Measurements from ENCODE around the gene TFB2M.

The TFB2M gene

DNA sequence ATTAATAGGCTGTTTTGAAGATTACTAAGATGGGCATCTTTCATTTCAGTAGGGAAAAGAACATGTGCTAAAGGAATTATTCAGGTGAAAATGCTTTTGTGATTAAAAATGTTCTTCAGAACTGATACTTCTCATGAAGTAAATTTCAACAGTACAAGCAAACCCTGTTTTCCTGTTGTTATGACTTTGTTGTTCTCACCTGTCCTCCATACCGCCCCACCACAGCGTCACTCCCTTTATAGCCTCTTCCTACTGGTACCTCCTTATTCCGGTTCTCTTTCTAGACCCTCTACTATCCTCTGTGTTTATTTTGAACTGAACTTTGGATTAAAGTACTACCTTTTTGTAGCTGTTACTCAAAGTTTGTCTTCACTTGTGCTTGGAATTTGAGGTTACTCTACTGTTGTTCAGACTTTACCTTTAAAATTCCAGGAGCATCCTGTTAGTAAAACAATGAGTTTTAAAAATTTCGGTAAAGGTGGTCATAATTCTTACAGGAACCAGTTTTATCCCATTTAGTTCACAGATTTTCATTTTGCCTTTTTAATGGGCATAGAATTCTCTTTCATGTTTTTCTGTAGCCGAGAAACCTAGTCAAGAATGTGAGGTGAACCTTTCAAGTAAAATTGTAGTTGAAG lies 11.1 kb upstream of the TFB2M start:
- no peaks in the 10 kb centered on the region for H3K36me3 ChIP-seq (replicated peaks; ENCODE audit: insufficient read depth, low read length)
- H3F3A ChIP-seq (ENCODE audit: insufficient read depth, low read length) = peaks cover 37% of the 10 kb centered on the region
- H3K9me3 ChIP-seq (replicated peaks; ENCODE audit: insufficient read depth, low read length) = no peaks in the 10 kb centered on the region
- peak overlapping the region; percentile 87 for H3K4me2 ChIP-seq (ENCODE audit: low read depth, low read length)
- H3K27ac ChIP-seq (ENCODE audit: low read length) = peak overlapping the region; percentile 84
- peak overlapping the region; percentile 48 for H3K4me3 ChIP-seq (ENCODE audit: low read length)
- no peaks in the 10 kb centered on the region for H3K27me3 ChIP-seq (replicated peaks; ENCODE audit: insufficient read depth, low read length)
- peaks cover 86% of the 10 kb centered on the region for H3K79me2 ChIP-seq (ENCODE audit: low read length)
- H3K9me2 ChIP-seq (replicated peaks; ENCODE audit: insufficient read depth, low read length) = no peaks in the 10 kb centered on the region
- no peak for DNase-seq
- H3K9ac ChIP-seq (ENCODE audit: low read length) = peak overlapping the region; percentile 46; the same call in 1 of the 2 replicates
- H4K20me1 ChIP-seq (ENCODE audit: insufficient read depth, low read length) = no peaks in the 10 kb centered on the region
- peak overlapping the region; percentile 3; the same call in 1 of the 2 replicates for H2AFZ ChIP-seq (ENCODE audit: low read length)
- TF ChIP-seq, protein P1, sequence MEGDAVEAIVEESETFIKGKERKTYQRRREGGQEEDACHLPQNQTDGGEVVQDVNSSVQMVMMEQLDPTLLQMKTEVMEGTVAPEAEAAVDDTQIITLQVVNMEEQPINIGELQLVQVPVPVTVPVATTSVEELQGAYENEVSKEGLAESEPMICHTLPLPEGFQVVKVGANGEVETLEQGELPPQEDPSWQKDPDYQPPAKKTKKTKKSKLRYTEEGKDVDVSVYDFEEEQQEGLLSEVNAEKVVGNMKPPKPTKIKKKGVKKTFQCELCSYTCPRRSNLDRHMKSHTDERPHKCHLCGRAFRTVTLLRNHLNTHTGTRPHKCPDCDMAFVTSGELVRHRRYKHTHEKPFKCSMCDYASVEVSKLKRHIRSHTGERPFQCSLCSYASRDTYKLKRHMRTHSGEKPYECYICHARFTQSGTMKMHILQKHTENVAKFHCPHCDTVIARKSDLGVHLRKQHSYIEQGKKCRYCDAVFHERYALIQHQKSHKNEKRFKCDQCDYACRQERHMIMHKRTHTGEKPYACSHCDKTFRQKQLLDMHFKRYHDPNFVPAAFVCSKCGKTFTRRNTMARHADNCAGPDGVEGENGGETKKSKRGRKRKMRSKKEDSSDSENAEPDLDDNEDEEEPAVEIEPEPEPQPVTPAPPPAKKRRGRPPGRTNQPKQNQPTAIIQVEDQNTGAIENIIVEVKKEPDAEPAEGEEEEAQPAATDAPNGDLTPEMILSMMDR (IDR thresholded peaks at IDR 0.05; ENCODE audit: low read length) = no peak
- no peak for TF ChIP-seq EZH2 (optimal IDR thresholded peaks at IDR 0.05; ENCODE audit: low read depth, low read length)
- no peak for TF ChIP-seq EZH2phosphoT487 (IDR thresholded peaks at IDR 0.05; ENCODE audit: low read length)
- peaks cover 42% of the 10 kb centered on the region for H3K4me1 ChIP-seq (ENCODE audit: low read length)

DNA sequence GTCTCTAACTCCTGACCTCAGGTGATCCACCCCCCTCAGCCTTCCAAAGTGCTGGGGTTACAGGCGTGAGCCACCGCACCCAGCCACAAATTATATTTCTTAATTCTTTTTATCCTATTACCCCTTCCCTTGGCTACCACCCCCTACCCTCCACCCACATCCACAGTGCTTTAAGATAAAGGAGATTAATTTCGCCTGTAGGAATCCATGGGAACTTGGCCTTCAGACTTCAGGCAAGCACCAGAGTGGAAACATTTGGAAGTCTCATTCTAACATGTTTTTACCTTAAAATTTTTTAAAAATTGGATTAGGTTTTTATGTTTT lies 10.6 kb upstream of the TFB2M start:
- H3K36me3 ChIP-seq (replicated peaks; ENCODE audit: insufficient read depth, low read length) = no peaks in the 10 kb centered on the region
- H3K4me3 ChIP-seq (ENCODE audit: low read length) = no peak overlapping the region
- H3K9ac ChIP-seq (ENCODE audit: low read length) = no peak overlapping the region
- H3K27ac ChIP-seq (ENCODE audit: low read length) = peak overlapping the region; percentile 84; the same call in 1 of the 2 replicates
- no peaks in the 10 kb centered on the region for H3K27me3 ChIP-seq (replicated peaks; ENCODE audit: insufficient read depth, low read length)
- no peaks in the 10 kb centered on the region for H3K9me2 ChIP-seq (replicated peaks; ENCODE audit: insufficient read depth, low read length)
- H3K4me2 ChIP-seq (ENCODE audit: low read depth, low read length) = peak overlapping the region; percentile 87; the same call in 1 of the 2 replicates
- no peaks in the 10 kb centered on the region for H4K20me1 ChIP-seq (ENCODE audit: insufficient read depth, low read length)
- H2AFZ ChIP-seq (ENCODE audit: low read length) = no peak overlapping the region
- TF ChIP-seq, protein P1 (IDR thresholded peaks at IDR 0.05; ENCODE audit: low read length) = no peak
- TF ChIP-seq EZH2phosphoT487 (IDR thresholded peaks at IDR 0.05; ENCODE audit: low read length) (no peak), EZH2 (optimal IDR thresholded peaks at IDR 0.05; ENCODE audit: low read depth, low read length) (no peak)
- no peak for DNase-seq
- peaks cover 37% of the 10 kb centered on the region for H3F3A ChIP-seq (ENCODE audit: insufficient read depth, low read length)
- H3K4me1 ChIP-seq (ENCODE audit: low read length) = peaks cover 42% of the 10 kb centered on the region
- no peaks in the 10 kb centered on the region for H3K9me3 ChIP-seq (replicated peaks; ENCODE audit: insufficient read depth, low read length)
- H3K79me2 ChIP-seq (ENCODE audit: low read length) = peaks cover 86% of the 10 kb centered on the region

DNA sequence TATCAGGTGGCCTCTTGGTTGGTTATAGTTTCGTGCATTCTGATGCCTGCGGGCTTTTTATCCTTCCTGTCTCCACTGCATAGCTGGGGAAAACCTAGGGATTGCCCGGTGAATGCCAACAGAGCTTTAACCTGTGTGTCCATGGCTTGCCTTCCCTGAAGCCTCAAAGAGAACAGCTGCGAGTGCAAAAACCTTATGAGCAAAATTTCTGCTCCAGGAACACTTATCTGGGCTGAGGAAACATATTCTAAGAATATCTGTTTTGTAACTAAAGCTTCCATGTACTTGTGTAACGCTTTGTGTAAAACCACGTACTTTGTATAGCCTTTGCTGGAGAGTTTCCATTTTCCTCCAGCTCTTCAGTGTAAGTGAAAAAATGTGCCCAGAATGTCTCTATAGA lies 7.4 kb upstream of the TFB2M start:
- H3K4me2 ChIP-seq (ENCODE audit: low read depth, low read length) = no peak overlapping the region

More for the DNA sequence above, 7.4 kb upstream of the TFB2M start:
- H3K9me3 ChIP-seq (replicated peaks; ENCODE audit: insufficient read depth, low read length) = no peaks in the 10 kb centered on the region
- H4K20me1 ChIP-seq (ENCODE audit: insufficient read depth, low read length) = no peaks in the 10 kb centered on the region
- H3K4me3 ChIP-seq (ENCODE audit: low read length) = no peak overlapping the region
- H3K27ac ChIP-seq (ENCODE audit: low read length) = no peak overlapping the region
- H3K79me2 ChIP-seq (ENCODE audit: low read length) = peaks cover 91% of the 10 kb centered on the region
- H3K9ac ChIP-seq (ENCODE audit: low read length) = no peak overlapping the region
- H2AFZ ChIP-seq (ENCODE audit: low read length) = no peak overlapping the region
- TF ChIP-seq EZH2 (optimal IDR thresholded peaks at IDR 0.05; ENCODE audit: low read depth, low read length) = no peak
- no peak for TF ChIP-seq EZH2phosphoT487 (IDR thresholded peaks at IDR 0.05; ENCODE audit: low read length)
- TF ChIP-seq, protein P1 (IDR thresholded peaks at IDR 0.05; ENCODE audit: low read length) = no peak
- no peaks in the 10 kb centered on the region for H3K9me2 ChIP-seq (replicated peaks; ENCODE audit: insufficient read depth, low read length)
- peaks cover 23% of the 10 kb centered on the region for H3K4me1 ChIP-seq (ENCODE audit: low read length)
- H3F3A ChIP-seq (ENCODE audit: insufficient read depth, low read length) = peaks cover 16% of the 10 kb centered on the region
- H3K27me3 ChIP-seq (replicated peaks; ENCODE audit: insufficient read depth, low read length) = no peaks in the 10 kb centered on the region
- H3K36me3 ChIP-seq (replicated peaks; ENCODE audit: insufficient read depth, low read length) = no peaks in the 10 kb centered on the region
- no peak for DNase-seq
